ENCODE measurements around the gene ATP10A.

Gene ATP10A

DNA sequence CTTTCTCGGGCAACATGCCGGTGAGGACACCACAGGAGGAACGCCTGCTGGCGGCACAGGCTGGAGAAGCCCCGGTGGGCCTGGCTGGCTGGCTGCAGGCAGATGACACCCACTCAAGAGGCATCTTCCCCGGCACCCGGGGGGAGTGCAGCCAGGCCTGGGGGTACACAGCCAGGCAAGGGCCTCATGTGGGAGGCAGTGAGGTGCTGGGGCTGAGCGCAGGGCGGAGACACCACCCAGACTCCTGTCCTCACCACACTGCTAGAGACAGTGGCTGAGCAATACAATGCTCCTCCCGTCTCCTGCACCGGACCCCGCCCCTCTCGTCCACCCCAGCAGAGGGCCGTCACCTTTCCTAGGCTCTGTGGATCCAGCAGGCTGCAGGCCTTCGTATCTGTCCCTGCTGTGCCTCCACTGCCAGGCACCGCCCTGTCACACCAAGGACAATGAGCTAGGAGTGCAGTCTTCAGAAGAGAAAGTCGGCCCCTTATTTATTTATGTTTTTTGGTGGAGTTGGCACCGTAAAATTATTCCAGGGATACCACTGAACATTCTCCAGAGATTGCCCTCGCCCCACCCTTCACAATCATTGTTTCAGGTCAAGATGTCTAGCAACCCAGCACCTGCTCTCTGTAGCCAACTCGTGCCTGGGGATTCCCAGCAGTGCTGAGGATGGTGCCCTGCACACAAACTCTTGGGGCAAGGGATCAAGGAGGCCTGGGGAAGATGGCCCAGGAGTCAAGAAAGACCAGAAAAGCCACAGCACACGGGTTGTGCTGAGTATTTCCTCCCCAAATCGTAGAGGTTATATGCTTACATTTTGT is 129.1 kb downstream of the ATP10A start:
- no peak for DNase-seq (ENCODE audit: extremely low spot score, insufficient read length, low read depth)
- FAIRE-seq = no peak

DNA sequence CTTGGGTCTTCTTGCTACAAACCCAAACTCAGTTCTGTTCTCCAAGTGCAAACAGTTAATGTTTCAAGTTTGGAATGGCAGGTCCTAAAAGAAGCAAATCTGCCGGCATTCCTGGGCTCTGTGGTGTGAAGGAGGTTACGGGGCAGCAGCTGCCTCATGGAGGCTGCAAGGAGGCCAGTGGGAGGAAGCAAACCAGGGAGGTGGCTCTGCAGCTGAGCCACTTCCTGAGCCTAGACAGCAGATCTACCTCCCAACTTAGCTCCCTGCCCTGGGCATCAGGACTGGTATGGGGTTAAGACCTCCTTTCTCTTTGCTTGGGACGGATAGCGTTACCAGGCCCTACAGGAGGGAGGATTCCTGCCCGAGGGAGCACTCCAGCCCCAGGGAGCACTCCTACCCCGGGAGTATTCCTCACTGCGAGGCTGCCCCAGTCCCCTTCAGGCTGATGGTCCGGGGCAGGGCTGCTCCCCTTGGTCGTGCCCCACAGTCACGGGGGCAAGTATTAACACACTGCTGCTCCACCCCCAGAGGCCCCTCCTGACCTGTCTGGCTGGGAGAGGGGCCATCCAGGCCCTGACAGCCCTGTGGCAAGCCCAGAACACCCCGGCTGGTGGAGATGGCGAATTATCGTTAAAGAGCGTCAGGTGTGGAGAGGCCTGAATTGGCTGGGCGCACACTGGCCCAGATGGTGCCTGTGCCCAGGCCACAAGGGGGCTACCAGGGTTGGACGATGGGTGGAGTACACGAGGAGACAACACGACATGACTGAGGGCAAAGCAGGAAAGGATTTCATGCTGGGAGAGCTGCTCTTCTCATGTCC is 129.9 kb downstream of the ATP10A start:
- FAIRE-seq (no peak), DNase-seq (ENCODE audit: extremely low spot score, insufficient read length, low read depth) (no peak)

DNA sequence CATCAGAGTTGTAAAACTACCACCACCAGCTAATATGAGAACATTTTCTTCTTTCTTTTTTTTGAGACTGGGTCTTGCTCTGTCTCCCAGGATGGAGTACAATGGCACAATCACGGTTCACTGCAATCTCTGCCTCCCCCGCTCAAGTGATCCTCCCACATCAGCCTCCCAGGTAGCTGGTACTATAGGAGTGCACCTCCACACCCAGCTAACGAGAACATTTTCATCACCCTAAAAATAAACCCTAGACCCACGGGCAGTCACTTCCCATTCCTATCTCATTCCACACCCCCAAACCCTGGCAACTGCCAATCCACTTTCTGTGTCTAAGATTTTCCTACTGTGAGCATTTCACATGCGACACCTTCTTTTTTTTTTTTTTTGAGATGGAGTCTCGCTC is 130.9 kb downstream of the ATP10A start:
- FAIRE-seq = no peak
- DNase-seq (ENCODE audit: extremely low spot score, insufficient read length, low read depth) = no peak

DNA sequence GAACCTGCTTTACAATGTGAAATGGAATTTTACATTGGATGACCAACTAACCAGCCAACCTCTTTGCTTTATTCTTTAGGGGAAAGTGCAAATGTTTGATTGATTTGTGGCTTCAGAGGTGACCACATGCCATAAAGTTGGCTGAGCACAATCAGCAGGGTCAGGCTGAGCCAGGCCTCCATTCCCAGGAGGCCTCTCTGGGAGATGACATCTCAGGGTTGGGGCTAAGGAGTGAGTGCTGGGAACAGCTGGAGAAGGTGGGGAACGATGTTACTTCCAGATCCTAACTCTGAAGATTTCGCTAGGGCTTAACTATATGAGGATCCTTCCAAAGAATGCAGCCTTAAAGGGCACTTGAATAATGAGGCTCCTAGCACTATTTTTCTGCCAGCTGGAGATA is 131.7 kb downstream of the ATP10A start:
- FAIRE-seq = no peak
- no peak for DNase-seq (ENCODE audit: extremely low spot score, insufficient read length, low read depth)

DNA sequence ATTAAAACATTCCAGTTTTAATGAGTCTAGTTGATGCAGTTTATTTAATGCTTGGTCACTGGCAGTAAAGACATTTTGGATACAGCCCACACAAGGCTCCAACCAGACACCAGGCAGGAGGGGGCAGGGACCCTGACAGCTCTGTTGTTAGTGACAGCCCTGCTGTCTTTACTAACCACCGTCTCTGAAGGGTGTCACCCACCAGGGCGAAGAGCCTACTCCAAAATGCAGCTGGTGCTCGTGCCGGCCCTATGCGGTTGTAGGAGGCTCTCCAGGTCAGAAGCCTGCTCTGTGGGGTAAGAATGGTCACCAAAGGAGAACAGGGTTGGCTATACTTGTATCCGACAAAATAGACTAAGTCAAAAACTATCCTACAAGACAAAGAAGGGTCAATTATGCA is 132.2 kb downstream of the ATP10A start:
- no peak for FAIRE-seq

DNA sequence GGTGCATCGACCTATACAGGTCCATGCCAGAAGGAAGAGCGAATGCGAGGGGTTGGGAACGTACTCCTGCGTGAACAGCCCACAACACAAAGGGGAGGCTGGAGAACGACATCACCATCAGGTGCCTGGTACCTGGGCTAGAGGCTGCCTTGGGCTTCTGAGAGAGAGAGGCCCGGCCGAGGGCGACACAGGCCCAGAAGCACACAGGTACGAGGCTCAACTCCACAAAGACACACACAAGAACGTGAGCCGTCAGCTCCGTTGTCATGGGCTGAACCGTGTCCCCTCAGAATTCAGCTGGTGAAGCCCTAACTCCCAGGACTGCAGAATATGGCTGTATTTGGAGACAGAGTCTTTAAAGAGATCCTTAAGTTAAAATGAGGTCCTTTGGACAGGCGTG is 134.3 kb downstream of the ATP10A start:
- DNase-seq (ENCODE audit: extremely low spot score, insufficient read length, low read depth) (no peak), FAIRE-seq (no peak)

More for the DNA sequence above, 132.2 kb downstream of the ATP10A start:
- no peak for DNase-seq (ENCODE audit: extremely low spot score, insufficient read length, low read depth)

DNA sequence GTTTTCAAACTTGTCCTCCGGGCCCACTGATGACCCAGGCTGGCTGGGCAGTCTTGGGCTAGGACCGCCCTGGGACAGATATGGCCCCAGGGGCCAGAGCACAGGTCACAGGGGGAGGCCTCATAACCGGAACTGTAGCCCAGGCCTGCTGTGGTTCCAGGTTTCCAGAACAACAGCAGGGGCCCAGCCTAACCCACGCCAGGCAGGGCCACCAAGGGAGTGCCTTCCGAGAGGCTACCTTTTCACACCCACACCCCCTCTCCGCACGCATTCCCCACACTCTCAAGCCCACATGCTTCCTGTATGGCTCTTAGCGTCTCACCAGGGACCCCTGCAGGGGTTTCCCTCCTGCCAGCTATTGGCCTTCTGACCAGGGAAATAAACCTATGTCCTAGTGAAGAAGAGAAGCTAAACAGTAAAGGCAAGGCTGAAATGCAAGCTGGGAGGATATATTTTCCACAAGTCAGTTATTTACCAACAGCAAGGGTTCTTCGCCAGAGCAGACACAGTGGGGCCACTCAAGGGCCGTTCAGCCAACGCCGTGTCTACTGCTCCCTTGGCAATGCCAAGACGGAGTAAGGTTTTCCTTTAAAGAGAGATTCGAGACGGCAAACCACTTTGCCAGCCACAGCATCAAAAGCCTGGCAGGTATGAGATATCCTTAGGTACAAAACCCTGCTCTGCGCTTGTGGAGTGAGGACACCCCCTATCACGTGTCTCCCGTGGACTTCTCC is 135.1 kb downstream of the ATP10A start:
- no peak for FAIRE-seq
- DNase-seq (ENCODE audit: extremely low spot score, insufficient read length, low read depth) = no peak

DNA sequence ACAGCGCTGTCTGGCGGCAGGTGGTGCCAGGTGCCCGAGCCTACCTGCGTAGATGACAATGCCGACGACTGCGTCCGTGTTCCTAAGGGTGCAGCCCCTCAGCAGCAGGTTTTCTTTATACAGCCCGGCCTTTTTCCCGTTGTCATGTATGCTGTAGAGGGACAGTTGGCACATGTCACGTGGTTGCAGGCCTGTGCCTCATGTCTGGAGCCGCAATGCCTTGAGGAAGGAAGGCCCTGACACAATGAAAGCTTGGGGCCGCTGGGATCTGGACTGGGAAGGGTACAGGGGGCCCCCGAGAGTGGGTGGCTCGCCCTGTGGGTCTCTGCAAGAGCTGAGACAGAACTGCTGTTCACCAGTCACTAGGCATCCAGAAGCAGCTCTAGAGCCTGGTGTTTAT is 136.0 kb downstream of the ATP10A start:
- no peak for DNase-seq (ENCODE audit: extremely low spot score, insufficient read length, low read depth)
- no peak for FAIRE-seq

DNA sequence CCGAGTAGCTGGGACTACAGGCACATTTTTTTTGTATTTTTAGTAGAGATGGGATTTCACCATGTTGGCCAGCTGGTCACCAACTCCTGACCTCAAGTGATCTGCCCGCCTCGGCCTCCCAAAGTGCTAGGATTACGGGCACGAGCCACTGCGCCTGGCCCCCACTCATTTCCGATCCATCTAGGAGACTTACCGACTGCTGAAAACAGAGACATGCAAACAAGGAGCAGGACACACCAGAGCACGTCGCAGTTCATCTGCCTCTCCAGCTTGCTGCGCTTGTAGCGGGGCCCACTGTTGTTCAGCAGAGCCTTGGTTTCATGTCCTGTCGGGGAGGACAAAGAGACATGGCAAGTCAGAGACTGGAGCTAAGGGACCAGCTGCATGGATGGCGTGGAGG is 137.4 kb downstream of the ATP10A start:
- FAIRE-seq = no peak
- DNase-seq (ENCODE audit: extremely low spot score, insufficient read length, low read depth) = no peak

DNA sequence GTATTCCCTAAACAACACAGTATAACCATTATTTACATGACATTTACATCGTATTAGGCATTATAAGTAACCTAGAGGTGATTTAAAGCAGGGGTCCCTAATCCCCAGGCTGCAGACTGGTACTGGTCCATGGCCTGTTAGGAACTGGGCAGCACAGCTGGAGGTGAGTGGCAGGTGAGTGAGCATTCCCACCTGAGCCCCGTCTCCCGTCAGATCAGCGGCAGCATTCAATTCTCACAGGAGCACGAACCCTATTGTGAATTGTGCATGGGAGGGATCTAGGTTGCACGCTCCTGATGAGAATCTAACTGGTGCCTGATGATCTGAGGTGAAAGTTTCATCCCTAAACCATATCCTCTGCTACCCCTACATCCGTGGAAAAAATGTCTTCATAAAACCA is 138.2 kb downstream of the ATP10A start:
- no peak for FAIRE-seq
- no peak for DNase-seq (ENCODE audit: extremely low spot score, insufficient read length, low read depth)

DNA sequence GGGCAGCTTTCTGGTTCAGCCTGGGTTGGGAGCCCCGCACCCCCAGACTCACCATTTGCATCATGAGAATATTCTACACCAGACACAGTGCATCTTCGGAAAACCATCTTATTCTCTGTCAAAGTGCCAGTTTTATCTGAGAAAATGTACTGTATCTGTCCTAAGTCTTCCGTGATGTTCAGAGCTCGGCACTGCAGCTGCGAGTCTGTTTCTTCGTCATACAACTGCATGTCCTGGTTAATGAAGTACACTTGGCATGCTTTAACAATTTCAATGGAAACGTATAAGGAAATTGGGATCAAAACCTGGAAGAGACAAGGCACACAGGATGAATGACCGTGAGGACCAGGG is 141.5 kb downstream of the ATP10A start:
- no peak for FAIRE-seq
- no peak for DNase-seq (ENCODE audit: extremely low spot score, insufficient read length, low read depth)

DNA sequence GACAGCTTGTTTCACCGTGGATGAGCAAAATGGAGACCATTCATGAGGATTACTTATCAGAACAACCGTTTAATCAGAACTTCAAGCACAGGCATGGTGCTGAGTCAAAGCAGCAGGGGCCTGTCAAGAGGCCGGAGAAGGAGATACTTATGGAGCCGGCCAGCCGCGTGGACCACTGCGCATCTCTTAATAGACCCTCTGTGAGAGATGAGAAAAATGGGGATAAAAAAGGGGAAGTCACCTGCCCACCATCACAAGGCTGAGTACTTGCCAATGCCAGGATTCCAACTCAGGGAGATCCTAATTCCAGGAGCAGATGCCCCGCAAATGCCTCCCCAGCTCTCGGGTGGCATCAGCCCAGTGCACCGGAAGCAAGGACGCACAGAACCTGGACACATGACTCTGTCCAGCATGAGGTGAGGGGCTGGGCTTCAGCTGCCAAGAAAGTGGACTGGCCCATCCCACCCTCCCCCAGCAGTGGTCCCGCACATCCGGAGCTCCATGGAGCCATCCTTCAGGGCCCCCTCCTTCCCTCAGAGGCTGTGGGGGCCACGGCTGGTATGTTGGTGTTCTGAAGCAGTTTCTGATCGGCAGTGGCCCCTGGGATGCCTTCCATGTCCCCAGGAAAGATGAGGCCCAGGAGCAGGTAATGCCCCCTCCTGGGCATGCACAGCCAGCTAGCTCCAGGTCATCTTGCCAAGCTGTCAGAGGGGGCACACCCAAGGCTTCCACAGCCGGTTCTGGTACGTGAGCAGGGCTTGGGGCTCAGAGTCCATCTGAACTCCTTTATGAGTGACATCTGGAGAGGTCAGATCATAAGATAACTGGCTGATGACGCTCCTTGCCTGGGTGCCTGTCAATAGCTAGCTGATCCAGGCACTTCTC is 143.8 kb downstream of the ATP10A start:
- no peak for DNase-seq (ENCODE audit: extremely low spot score, insufficient read length, low read depth)
- no peak for FAIRE-seq

DNA sequence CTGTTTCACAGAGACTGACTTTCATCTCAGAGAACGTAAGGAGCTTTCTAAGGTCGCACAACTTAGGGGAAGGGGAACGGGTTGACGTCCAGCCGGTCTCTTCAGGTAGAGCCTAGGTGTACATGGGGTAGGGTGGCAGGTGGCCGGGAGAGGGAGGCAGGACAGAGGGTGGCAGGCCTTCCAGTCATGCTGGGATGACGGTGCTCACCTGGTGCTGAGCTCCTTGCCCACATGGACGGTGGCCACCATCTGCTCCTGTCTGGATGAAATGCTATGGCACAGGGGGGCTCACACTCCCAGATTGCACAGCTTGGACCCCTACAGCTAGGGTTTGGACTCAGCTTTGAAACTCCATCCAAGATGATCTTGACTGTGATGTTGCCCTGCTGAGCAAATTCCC is 144.5 kb downstream of the ATP10A start:
- no peak for DNase-seq (ENCODE audit: extremely low spot score, insufficient read length, low read depth)
- no peak for FAIRE-seq

DNA sequence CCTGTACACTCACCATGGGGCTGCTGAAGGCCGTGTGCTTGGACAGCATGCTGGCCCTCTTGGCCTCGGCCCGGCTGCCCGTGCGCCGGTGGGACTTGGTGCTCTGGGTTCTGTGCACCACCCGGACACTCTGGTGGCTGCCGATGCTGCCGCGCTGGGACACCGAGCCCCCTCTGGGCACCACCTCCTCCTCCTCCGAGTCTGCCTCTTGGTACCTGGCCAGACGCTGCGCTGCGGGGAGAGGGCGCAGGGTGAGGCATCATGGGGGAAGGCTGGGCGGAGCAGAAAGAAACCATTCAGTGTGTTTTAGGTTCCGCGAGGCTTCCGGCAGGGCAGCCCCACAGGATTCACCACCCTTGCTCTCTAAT is 145.0 kb downstream of the ATP10A start:
- no peak for FAIRE-seq
- no peak for DNase-seq (ENCODE audit: extremely low spot score, insufficient read length, low read depth)

DNA sequence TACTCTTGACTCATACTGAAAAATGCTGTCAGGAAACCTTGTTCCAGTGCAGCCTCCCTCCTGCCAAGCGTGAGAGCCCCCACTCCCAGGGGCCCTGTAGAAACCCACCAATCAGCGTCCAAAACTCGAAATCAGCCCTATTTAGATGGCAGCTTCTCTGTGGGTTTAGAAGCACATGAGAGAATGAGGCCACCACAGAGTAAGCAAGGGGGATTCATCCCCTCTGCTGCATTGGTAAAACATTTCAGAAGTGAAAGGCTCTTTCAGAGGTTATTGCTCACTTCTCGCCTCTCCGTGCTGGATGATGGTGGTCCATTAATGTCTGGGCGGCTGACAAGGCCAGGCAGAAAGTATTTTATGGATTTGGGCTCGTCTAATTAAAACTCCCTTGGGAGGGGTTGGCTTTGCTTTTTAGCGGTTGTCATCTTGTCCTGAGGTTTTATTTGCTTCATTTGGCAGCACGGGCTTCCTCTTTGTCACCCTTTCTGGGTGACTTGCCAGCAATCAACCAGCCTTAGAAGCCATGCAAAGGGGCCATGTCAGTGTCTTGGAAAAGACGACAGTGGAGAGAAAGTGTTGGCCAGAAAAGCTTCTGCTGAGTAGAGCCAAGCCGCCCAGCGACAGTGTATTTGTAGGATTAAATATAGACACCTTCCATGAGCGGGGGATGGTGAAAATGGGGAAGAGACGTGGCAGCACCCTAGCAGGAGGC is 145.5 kb downstream of the ATP10A start:
- FAIRE-seq = no peak
- no peak for DNase-seq (ENCODE audit: extremely low spot score, insufficient read length, low read depth)

DNA sequence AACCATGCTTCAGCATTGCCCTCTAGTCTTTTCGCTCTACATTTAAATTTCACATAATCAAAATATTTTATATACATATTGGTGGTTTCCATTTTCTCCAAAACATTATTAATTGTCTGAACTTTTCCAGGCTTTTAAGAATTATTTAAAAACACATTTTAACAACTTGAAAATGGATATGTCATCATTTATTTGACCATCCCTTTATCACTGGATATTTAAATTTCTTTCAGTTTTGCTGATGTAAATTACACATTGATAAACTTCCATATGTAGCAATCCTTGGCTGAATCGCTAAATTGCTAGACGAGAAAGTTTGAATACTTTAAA is 146.0 kb downstream of the ATP10A start:
- DNase-seq (ENCODE audit: extremely low spot score, insufficient read length, low read depth) (no peak), FAIRE-seq (no peak)

DNA sequence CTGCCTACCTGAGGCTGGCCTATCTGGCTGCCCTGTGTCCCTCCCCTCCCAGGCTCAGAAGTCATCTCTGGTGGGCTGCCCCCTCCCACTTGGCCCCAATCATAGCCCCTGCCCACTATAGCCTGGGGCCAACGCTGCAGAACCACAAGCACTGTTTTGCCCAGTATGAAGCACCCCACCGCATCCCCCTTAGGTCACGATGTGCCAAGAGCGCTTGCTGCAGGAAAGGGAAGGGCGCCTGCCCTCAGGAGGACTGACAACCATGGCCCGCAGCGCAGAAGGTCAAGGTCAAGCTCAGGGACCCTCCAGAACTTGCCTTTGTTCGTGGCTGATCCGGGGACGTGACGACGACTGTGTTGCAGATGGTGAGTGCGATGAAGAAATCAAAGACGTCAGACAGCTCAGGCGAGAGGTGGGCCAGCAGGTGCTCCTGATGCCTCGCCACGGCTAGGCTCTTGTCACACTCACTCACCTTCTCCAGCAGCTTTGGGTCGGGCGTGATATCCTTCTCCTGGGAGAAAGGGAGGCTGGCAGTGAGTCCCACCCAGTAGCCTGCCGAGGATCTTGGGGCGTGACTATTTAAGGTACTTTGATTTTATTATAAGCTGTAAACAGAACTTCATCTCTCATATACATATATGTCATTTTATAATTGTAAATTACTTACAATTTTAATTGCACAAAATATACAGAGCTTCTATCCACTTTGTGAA is 146.6 kb downstream of the ATP10A start:
- DNase-seq (ENCODE audit: extremely low spot score, insufficient read length, low read depth) = no peak
- no peak for FAIRE-seq

DNA sequence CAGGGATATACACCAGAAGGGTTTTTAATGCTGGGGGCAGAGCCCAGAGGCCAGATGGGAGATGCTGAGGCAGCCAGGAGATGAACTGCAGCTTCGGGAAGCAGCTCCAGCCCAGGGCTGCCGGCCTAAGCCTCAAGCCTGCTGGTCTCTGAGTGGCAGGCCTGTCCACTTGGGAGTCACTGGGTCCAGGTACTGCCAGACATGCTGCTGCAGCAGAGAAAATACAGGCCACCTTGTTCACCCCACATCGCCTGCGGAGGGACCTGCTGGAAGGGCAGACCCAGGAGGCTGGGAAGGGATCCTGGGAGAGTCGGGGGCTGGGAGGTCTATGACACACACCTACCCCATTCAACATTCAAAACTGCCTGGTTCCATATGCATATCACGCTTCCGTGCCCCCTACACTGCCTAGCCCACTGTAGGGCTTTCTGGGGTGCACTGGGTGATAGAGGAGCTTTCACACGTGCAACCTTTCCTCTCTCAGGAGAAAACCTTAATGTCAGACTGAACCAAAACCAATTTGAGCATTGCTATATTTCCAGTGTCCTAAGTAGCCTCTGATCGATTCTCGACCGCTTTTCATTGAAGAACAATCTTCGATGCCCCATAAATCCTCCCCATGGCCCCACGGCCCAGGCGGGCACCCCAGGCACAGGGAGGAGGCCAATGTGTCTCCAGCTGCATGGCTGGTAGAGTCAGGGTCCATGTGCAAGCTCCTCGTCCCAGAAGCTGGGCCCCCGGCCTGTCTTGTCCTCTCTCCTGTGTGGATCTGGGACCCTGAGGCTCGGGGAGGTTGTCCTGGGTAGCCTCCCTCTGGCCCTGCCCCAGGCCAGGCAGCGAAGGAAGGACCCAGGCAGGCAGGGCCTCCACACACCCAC is 147.4 kb downstream of the ATP10A start:
- FAIRE-seq (no peak), DNase-seq (ENCODE audit: extremely low spot score, insufficient read length, low read depth) (no peak)

All from GM18507 (cell line).